HG03460 (cell line): ENCODE data around the gene LRFN5.
"Not testable (repeated sequence)": the region's sequence is repeated elsewhere in the genome, so short reads cannot be mapped to it uniquely, and the experiment has no call there.

ENCODE experiments used
- ATAC-seq: cut with Tn5 transposase; IDR thresholded peaks from one replicate; pipeline ENCODE4 v1.9.1; 2021; ENCODE audit not compliant: unreplicated experiment

The LRFN5 gene

GRCh38 chr14:41636492-41637392 lies 30.1 kb downstream of the LRFN5 start:
- no peak for ATAC-seq

- no peak for ATAC-seq
These were observed 35.0 kb downstream of the LRFN5 start for GRCh38 chr14:41641690-41642089.

DNA sequence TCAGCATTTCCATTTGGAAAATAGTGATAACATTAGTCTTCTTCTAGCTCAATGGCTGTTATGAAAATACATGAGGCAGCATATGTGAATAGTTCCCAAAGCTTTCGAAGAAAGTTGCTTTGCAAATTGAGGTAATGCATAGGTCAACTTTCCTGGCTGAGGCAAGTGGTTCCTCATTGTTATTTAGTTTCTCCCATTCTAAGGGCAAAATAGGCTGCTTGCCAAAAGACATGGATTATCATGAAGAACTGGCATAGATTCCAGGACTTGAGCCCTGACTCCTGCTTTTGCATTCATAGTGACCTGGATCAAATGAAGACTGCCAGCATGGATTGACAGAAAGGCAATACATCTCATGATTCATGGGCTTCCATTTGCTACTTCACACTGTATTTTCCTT lies 35.7 kb downstream of the LRFN5 start:
- ATAC-seq, result no peak

- ATAC-seq, result no peak
These were observed 36.1 kb downstream of the LRFN5 start for GRCh38 chr14:41642789-41643188.

- no peak for ATAC-seq
These were observed 37.9 kb downstream of the LRFN5 start for GRCh38 chr14:41644606-41645005.

GRCh38 chr14:41650802-41651201 lies 44.1 kb downstream of the LRFN5 start:
- ATAC-seq, result no peak

DNA sequence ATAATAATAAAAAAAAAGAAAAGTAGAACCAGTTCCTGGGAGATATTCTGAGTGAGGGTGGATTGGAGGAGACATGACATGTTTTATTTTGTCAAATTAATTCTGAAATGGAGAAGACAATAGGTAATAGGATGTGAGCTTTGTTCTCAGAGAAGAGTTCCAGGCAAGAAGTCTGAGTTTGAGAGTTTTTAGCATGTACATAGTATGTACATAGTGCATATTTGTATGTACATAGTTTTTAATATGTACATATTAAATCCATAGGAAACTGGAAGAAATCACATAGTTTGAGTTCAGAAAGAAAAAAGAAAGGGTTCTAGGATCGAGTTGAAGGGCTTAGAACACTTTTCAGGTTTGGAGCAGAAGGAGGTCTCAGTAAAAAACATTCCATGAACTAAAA lies 47.5 kb downstream of the LRFN5 start:
- ATAC-seq, result no peak

GRCh38 chr14:41662780-41663472 lies 56.2 kb downstream of the LRFN5 start:
- no peak for ATAC-seq

- ATAC-seq, result no peak
These were observed 56.8 kb downstream of the LRFN5 start for GRCh38 chr14:41663473-41663850.

GRCh38 chr14:41666301-41666700 lies 59.6 kb downstream of the LRFN5 start:
- ATAC-seq, result no peak

GRCh38 chr14:41668356-41668755 lies 61.7 kb downstream of the LRFN5 start:
- ATAC-seq, result no peak

DNA sequence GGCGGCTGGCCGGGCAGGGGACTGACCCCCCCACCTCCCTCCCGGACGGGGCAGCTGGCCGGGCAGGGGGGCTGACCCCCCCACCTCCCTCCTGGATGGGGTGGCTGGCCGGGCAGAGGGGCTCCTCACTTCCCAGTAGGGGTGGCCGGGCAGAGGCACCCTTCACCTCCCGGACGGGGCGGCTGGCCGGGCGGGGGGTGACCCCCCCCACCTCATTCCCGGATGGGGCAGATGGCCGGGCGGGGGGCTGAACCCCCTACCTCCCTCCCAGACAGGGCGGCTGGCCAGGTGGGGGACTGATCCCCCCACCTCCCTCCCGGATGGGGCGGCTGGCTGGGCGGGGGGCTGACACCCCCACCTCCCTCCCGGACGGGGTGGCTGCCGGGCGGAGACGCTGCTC lies 66.9 kb downstream of the LRFN5 start:
- not testable (repeated sequence) for ATAC-seq

- not testable (repeated sequence) for ATAC-seq
These were observed 67.9 kb downstream of the LRFN5 start for GRCh38 chr14:41674511-41674971.

DNA sequence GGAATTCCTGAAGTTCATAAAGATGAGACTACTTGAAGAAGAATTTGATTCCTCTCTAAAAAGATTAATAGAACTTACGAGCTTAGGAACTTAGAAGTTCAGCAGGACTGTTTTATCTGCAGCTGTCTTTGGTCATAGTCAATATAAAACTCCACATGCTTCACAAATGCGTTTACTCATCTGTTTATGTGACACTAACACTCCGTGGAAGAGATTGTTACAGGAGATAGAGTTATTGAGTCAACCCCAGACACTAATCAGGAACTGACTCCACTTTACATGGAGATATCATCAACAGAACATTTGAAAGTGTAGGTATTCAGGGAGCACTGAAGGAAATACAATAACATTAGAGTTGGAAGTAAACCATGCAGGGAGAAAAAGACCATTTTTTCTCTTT lies 92.8 kb downstream of the LRFN5 start:
- no peak for ATAC-seq

DNA sequence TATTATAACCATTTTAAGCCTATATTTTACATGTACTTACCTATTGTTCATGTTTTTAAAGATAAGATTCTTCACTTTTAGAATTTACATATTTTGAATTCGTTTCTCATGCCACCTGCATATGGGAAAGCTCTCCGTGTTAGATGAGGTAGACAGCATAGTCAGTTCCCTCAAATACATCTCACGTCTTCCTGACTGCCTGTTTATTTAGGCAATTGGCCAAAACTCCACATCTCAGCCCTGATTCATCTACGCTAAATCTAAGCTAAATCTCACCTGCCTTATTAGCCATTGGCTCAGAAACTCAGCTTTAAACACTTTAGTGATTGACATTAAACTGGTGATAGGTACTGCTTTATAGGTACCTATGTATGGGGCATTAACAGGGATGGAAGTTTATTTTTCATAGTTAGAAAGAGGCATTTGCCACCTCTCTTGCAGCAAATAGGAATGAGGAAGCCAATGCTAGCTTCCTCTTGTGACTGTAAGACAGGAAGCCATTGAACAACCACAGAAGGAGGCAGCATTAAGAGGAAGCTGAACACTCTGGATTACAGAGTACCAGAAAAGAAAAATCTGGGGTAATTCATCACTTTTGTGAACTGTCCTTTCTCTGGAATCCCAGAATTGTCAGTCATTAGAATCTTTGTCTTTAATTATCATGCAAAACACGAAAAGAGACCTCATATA lies 111.9 kb downstream of the LRFN5 start:
- no peak for ATAC-seq

GRCh38 chr14:41739203-41739602 lies 132.5 kb downstream of the LRFN5 start:
- no peak for ATAC-seq

DNA sequence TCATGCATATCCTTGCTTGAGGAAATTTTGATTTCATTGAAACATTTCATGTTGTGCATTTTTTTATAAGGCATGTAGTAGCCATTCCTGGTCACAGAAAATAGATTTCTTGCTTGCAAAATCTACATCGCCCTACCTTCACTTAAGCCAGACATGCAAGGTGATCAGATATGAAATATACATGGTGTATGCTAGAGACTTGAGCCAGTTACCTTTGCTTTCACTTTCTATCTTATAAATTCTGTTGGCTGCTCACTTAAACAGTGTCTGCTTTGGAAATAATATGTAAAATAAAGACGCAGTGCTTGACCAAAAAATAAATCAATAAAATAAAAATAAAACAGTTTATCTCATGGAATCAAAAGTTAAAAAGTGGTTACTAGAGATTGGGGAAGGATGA lies 136.5 kb downstream of the LRFN5 start:
- no peak for ATAC-seq

- peak; percentile 94 for ATAC-seq
These were observed 142.8 kb downstream of the LRFN5 start for GRCh38 chr14:41749429-41749828.

- ATAC-seq, result not testable (repeated sequence)
These were observed 143.9 kb downstream of the LRFN5 start for GRCh38 chr14:41750575-41750974.

DNA sequence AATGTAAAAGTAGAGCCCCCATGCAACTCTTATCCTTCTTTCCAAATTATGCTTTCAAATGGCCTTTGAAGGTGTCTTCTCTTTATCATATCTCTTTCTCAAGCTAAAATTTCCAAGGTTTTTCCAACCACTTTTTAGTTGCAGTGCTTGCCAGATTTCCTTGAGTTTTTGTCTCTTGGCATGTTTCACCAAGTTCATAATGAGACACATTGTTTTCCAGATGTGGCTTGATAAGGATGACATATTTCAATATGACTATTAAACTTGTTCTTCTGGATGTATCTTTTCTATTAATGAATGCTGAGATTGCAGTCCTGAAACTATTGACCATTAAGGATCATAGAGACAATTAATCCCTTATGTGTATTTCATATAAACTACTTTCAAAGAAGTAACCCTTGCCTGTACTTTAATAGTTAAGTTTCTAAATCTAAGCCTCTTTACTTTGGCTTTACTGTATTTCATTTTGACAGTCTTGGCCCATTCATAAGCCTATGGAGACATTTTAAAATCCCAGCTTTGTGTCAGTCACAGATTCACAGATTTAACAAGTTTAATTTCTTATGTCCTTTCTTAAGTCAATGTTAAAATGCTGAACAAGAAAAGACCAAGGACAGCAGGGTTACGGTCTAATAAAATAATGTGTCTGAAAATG lies 151.5 kb downstream of the LRFN5 start:
- no peak for ATAC-seq

DNA sequence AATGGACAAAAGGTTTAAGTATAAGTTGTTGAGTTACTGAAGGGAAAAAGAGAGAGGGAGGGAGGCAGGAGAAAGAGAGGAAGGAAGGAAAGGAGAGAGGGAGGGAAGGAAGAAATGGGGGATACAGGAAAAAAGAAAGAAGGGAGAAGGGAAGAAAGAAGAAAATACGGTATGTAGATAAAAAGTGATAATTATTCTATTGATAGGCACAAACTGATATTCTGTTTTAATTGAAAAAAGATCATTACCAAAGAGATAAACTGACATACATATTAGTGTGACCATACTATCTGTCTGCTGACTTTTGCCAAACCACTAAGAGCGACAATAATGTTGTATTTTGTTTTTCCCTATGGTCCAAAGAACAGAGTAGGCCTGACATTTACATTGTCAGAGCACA lies 154.5 kb downstream of the LRFN5 start:
- ATAC-seq, result no peak
